A673 (cell line): ENCODE results near the gene KRTAP12-4. TPM values are rescaled to one million over a fixed set of nuclear protein-coding genes. Genes with fewer than 3 reads are reported as not detected.

Source experiments
- BruUV-seq: library from RNA; stranded (reverse); fragments of 400-500 nt; replicated peaks from 2 replicates; lab custom pipeline; 2021; lab: Mats Ljungman, UMichigan
- CTCF ChIA-PET: fragments of 300-600 bp; sonication (Branson Sonifier 250); formaldehyde crosslinking; loops from one replicate; lab custom pipeline; 2022; ENCODE audit warnings: antibody characterized with exemption; lab: Charles Lee
- POLR2A ChIA-PET: fragments of 300-600 bp; sonication (Branson Sonifier 250); formaldehyde crosslinking; loops from one replicate; lab custom pipeline; 2022; ENCODE audit warnings: antibody characterized with exemption; ENCODE audit not compliant: low non-redundant PET; lab: Charles Lee
- DNase-seq: peaks from one replicate; pipeline ENCODE4 v3.0.0-alpha.2; 2015; ENCODE audit warnings: low spot score
- H3K27ac ChIP-seq: fragments of 200-600 bp; sonication (generic); 2 replicates; pipeline ENCODE4 v1.5.1; 2016; ENCODE audit warnings: mixed run types, low read depth, mild to moderate bottlenecking, mixed read lengths, antibody characterized with exemption, low read length; ENCODE audit not compliant: poor library complexity, severe bottlenecking
- H3K27me3 ChIP-seq: fragments of 200-600 bp; sonication (generic); replicated peaks from 2 replicates; pipeline ENCODE4 v1.6.1; 2017; ENCODE audit warnings: mixed run types, low read depth, mild to moderate bottlenecking, mixed read lengths, antibody characterized with exemption, low read length; ENCODE audit not compliant: insufficient read depth, poor library complexity
- H3K36me3 ChIP-seq: fragments of 200-600 bp; sonication (generic); 2 replicates; pipeline ENCODE4 v1.6.1; 2016; ENCODE audit warnings: mixed run types, mild to moderate bottlenecking, mixed read lengths, antibody characterized with exemption, low read length; ENCODE audit not compliant: insufficient read depth, poor library complexity, severe bottlenecking
- H3K4me1 ChIP-seq: fragments of 200-600 bp; sonication (generic); 2 replicates; pipeline ENCODE4 v1.6.1; 2017; ENCODE audit warnings: mixed run types, mild to moderate bottlenecking, mixed read lengths, antibody characterized with exemption, low read length; ENCODE audit not compliant: insufficient read depth, poor library complexity, severe bottlenecking
- H3K4me3 ChIP-seq: fragments of 200-600 bp; sonication (generic); 2 replicates; pipeline ENCODE4 v1.5.1; 2016; ENCODE audit warnings: low read depth, mixed run types, mild to moderate bottlenecking, mixed read lengths, low read length; ENCODE audit not compliant: poor library complexity, severe bottlenecking
- H3K9me3 ChIP-seq: fragments of 200-600 bp; sonication (generic); 2 replicates; pipeline ENCODE4 v1.6.1; 2016; ENCODE audit warnings: mixed run types, low read depth, mild to moderate bottlenecking, mixed read lengths, antibody characterized with exemption, low read length; ENCODE audit not compliant: poor library complexity, severe bottlenecking
- EZH2 ChIP-seq: fragments of 200-600 bp; sonication (generic); IDR thresholded peaks from 2 replicates; pipeline ENCODE4 v1.6.1; 2017; ENCODE audit warnings: borderline replicate concordance, low read depth, mild to moderate bottlenecking, mixed read lengths, antibody characterized with exemption, low read length; ENCODE audit not compliant: poor library complexity, severe bottlenecking
- intact Hi-C: fragments of 100-400 bp; cut with micrococcal nuclease; formaldehyde crosslinking; loops from one replicate; pipeline ENCODE4 v1.10.0; 2022; ENCODE audit not compliant: unreplicated experiment
- total RNA-seq: library from RNA; stranded (reverse); gene quantifications from 2 replicates; pipeline ENCODE4 v1.2.3, GENCODE V29; 2021
- TF ChIP-seq, protein P1 (sequence below): fragments of 300-800, 200-600 bp; sonication (generic); conservative IDR thresholded peaks from 2 replicates; pipeline ENCODE4 v1.5.1; 2017; ENCODE audit warnings: low read depth, mild to moderate bottlenecking, antibody characterized with exemption, low read length, moderate library complexity, mixed read lengths

Gene KRTAP12-4
- total RNA-seq, 1 experiment from 2014 or later = 1.0 TPM

DNA sequence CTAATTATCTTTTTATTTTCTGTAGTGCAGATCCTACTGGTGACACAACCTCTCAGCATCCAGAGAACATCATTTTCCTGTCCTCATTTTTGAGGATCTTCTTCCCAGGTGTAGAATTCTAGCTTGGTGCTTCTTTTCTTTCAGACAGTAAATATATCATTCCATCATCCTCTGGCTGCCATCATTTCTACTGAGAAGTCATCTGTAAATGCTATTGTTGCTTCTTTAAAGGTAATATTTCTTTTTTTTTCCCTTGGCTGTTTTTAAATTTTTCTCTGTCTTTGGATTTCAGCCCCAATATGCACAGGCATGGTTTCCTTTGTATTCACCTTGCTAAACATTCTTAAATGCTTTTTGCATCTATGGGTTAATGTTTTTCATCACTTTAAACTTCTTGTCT is 30.9 kb downstream of the KRTAP12-4 start:
- Histone ChIP-seq H3K27ac (no peak overlapping the region), H3K27me3 (no peaks in the 10 kb centered on the region), H3K36me3 (no peaks in the 10 kb centered on the region), H3K4me1 (no peaks in the 10 kb centered on the region), H3K4me3 (no peak overlapping the region), H3K9me3 (peaks cover 27% of the 10 kb centered on the region)
- CTCF ChIA-PET = no interaction called here
- intact Hi-C loops = no loop called here
- DNase-seq = no peak
- no TSS peak for BruUV-seq
- no peak for TF ChIP-seq EZH2
- TF ChIP-seq, protein P1, sequence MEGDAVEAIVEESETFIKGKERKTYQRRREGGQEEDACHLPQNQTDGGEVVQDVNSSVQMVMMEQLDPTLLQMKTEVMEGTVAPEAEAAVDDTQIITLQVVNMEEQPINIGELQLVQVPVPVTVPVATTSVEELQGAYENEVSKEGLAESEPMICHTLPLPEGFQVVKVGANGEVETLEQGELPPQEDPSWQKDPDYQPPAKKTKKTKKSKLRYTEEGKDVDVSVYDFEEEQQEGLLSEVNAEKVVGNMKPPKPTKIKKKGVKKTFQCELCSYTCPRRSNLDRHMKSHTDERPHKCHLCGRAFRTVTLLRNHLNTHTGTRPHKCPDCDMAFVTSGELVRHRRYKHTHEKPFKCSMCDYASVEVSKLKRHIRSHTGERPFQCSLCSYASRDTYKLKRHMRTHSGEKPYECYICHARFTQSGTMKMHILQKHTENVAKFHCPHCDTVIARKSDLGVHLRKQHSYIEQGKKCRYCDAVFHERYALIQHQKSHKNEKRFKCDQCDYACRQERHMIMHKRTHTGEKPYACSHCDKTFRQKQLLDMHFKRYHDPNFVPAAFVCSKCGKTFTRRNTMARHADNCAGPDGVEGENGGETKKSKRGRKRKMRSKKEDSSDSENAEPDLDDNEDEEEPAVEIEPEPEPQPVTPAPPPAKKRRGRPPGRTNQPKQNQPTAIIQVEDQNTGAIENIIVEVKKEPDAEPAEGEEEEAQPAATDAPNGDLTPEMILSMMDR = no peak
- POLR2A ChIA-PET = no interaction called here

DNA sequence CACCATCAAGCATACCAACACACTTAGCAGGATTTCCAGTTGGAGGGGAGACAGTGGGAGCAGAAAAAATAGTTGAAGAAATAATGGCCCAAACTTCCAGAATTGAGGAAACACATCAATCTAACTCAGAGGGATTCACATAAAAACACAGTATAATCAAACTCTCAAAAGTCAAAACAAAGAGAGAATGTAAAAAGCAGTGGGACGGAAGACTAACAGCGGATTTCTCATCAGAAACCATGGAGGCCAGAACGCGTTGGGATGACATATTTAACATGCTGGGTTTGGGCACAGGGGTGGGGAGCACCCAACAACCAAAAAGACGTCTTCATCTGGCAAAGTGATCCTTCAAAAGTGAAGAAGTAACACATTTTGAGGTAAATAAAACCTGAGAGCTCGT is 34.6 kb downstream of the KRTAP12-4 start:
- H3K9me3 ChIP-seq = peaks cover 27% of the 10 kb centered on the region
- POLR2A ChIA-PET = no interaction called here
- no peak for DNase-seq
- BruUV-seq = no TSS peak
- no peaks in the 10 kb centered on the region for H3K27me3 ChIP-seq
- no peak overlapping the region for H3K4me3 ChIP-seq
- no peaks in the 10 kb centered on the region for H3K4me1 ChIP-seq
- CTCF ChIA-PET = no interaction called here
- no peaks in the 10 kb centered on the region for H3K36me3 ChIP-seq
- intact Hi-C loops = no loop called here
- TF ChIP-seq, protein P1 = no peak
- no peak for TF ChIP-seq EZH2
- H3K27ac ChIP-seq = no peak overlapping the region

DNA sequence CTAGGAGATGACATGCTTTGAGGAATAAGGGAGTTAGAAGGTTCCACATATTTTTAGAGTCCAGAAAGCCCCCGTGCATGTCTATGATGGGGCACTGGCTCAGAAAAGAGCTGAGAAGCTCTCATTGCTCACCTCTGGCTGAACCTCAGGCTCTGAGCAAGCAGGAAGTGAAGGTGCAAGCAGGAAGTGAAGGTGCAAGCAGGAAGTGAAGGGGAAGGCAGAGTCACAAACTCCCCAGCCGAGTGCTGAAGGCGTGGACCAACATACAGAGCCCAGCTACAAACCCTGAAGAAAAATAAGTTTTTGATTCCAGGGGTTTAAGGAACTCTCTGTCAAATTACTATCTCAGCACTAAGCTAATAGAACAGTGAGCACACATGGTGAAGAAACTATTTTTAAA is 35.5 kb downstream of the KRTAP12-4 start:
- Histone ChIP-seq H3K36me3 (no peaks in the 10 kb centered on the region), H3K4me3 (no peak overlapping the region), H3K9me3 (peaks cover 17% of the 10 kb centered on the region), H3K27me3 (no peaks in the 10 kb centered on the region), H3K4me1 (no peaks in the 10 kb centered on the region), H3K27ac (no peak overlapping the region)
- POLR2A ChIA-PET = no interaction called here
- BruUV-seq = no TSS peak
- intact Hi-C loops = no loop called here
- CTCF ChIA-PET = no interaction called here
- no peak for DNase-seq
- TF ChIP-seq, protein P1 = no peak
- no peak for TF ChIP-seq EZH2
